GM19467 (cell line): Measurements from ENCODE around the gene FBXO24.
"Not testable (repeated sequence)": the region's sequence is repeated elsewhere in the genome, so short reads cannot be mapped to it uniquely, and the experiment has no call there.

ENCODE experiments used
- ATAC-seq: cut with Tn5 transposase; IDR thresholded peaks from one replicate; pipeline ENCODE4 v1.9.1; 2021; ENCODE audit warnings: mild to moderate bottlenecking, moderate library complexity; ENCODE audit not compliant: unreplicated experiment

The FBXO24 gene

GRCh38 chr7:100556541-100556940, 29.6 kb upstream of the FBXO24 start:
- no peak for ATAC-seq

GRCh38 chr7:100559127-100559526, 27.0 kb upstream of the FBXO24 start:
- no peak for ATAC-seq

DNA sequence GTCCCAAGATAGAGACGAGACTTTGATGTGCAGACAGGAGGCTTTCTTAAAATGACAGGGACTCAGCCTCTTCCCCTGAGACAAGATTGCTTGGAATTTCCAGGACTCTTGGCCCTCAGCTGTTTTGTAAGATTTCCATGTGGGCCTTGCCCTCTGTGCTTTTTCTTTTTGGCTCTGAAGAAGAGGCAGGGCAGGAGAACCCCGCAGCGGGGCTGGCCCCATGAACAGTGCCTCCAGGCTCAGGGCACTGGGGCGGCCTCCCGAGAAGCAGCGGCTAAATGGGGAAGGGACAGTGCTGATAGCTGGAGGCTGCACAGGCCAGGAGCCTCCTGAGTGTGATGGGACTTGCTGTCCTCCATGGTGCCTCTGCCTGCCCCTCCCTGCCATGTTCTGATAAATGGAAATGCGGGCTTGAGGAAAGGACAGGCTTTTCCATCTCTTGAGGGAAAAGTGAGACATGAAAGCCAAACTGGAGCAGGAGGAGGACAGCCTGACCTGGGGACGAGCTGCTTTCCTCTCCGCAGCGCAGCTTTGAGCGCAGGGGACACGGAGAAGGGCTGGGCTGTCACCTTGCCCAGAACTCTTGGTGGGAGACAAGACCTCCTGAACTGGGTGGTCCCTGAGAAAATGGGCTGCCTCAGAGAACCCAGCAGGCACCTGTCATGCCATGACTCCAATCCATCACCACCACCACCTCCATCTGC, 24.5 kb upstream of the FBXO24 start:
- ATAC-seq = no peak

DNA sequence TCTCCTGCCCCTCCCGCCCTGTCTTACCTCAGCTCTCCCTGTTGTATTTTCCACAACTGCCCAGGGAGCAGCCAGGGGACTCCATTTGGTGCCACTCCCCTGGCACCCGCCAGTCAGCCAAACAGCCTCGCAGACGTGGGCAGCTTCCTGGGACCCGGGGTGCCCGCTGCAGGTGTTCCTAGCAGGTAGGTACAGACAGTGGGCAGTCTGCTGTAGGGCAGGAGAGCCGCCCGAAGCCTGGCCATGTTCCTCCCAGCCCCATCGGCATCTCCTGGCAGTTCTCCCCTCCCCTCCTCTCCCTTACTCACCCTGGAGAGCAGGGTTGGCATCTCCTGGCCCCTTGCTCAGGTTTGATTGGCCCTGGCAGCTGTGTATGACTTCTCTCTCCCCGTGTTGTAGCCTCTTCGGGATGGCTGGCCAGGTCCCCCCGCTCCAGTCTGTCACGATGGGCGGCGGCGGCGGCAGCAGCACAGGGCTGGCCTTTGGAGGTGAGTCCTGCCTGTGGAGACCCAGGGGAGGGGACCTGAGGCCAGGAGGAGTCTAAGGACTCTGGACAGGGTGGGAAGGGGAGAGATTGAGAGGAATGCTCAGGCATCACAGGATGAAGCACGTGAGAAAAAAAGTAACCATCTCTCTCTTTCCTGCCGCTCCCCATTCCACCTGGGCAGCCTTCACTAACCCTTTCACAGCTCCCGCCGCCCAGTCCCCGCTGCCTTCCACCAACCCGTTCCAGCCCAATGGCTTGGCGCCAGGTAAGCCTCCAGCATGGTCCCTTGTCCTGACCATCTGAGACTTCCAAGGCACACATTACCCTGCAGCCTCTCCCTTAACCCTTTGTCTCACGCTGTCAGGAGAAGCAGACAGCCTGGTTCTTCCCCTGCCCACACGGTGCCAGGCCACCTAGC, 23.7 kb upstream of the FBXO24 start:
- ATAC-seq = no peak

GRCh38 chr7:100563100-100563564, 23.0 kb upstream of the FBXO24 start:
- no peak for ATAC-seq

DNA sequence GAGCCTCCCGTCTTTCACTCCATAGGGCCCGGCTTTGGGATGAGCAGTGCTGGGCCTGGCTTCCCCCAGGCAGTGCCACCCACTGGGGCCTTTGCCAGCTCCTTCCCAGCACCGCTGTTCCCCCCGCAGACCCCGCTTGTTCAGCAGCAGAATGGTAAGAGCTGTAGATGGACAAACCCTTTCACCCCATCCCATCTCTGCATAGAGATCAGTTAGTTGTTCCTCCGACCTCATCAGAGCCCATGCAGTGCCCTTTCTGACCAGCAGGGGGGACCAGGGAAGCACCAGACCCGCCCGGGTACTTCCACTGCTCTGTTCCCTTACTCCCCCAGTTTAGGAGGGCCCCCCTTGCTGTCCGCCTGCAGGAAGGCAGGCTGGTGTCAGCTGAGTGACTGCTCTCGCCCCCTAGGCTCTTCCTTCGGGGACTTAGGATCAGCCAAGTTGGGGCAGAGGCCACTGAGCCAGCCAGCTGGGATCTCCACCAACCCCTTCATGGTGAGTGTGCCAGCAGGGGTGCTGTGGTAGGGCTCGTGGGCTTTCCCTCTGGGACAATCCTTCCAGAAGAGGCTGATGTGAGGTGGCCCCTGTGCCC, 22.2 kb upstream of the FBXO24 start:
- no peak for ATAC-seq

GRCh38 chr7:100564405-100564804, 21.7 kb upstream of the FBXO24 start:
- ATAC-seq = not testable (repeated sequence)

DNA sequence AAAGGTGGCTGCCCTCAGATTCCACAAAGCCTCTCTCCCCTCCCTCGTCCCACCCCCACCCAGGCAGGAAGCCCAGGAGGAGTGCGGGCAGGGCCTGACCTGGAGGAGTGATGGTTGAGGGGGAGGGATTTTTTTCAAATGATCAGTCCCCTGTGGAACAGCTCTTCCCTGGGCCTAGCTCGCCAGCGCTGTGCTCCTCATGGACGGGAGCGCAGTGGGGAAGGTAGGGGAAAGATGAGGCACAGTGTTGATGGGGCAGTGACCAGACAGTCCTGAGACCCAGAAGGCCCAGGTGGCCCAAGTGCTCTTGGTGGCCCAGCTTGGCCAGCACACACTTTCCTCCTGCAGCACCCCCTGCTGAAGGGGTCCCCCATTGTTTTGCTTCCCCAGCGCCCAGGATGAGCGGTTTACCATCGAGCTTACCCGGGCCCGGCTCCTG, 21.0 kb upstream of the FBXO24 start:
- no peak for ATAC-seq

- ATAC-seq = no peak
These were observed 20.1 kb upstream of the FBXO24 start for GRCh38 chr7:100566018-100566531.

- no peak for ATAC-seq
These were observed 18.9 kb upstream of the FBXO24 start for GRCh38 chr7:100567031-100567730.

DNA sequence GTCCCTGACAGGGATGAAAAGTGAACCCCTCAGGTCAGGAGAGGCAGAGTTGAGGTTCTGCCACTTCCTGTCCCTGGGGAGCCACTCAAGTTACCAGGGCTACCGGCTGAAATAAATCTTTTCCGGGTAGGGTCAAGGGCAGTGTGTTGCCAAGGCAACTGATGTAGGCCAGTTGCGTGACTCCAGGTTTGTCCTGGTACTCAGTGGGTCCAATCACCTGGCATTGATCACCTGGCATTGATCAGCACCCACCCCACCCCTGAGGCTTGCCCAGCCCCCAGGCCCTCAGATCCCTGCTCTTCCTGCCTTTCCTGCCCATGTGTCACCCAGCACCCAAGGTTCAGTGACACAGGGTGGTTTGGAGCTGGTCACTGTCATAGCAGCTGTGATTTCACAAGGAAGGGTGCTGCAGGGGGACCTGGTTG, 18.4 kb upstream of the FBXO24 start:
- ATAC-seq = no peak

GRCh38 chr7:100568176-100568895, 17.8 kb upstream of the FBXO24 start:
- ATAC-seq = no peak

DNA sequence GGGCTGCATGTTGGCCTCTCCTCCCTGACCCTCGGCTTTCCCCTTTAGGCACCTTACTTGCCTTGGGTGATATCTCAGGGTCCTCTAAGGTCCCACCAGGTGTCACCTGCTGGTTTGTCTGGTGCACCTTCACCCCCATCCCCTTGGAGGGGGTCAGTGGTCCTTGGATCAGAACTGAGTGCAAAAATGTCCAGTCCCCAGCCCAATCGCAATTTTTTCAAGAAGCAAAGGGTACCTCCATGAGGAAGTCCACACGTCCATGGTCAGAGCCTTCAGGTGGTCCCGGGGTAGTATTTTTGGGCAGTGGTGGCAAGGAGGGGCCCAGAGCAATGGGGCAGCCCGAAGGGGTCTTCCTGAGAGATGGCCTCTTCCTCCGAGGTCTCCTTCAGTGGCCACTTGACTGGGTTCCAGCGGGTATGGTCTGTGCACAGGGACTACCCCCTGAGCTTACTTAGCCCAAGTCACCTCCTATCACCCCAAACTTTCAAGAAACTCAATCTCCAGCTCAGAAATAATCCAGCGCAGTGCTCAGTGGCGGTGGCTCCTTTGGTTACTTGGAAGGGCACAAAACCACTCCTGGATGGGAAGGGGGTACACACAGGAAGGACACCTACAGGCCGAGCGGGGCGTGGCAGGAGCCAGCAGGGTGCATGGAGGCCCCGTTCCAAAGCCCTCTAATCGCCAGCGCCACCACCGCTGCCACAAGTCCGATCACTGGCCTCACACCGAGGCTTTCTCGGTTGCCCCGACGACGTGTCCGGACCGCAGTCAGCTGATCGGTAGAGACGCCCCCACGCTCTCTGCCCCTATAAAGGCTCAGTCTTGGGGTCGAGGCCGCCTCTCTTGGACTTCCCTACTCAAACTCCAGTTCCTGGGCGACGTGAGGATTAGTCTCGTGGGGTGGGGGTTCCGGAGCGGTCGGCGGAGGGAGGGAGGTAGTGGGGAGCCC, 17.0 kb upstream of the FBXO24 start:
- no peak for ATAC-seq

DNA sequence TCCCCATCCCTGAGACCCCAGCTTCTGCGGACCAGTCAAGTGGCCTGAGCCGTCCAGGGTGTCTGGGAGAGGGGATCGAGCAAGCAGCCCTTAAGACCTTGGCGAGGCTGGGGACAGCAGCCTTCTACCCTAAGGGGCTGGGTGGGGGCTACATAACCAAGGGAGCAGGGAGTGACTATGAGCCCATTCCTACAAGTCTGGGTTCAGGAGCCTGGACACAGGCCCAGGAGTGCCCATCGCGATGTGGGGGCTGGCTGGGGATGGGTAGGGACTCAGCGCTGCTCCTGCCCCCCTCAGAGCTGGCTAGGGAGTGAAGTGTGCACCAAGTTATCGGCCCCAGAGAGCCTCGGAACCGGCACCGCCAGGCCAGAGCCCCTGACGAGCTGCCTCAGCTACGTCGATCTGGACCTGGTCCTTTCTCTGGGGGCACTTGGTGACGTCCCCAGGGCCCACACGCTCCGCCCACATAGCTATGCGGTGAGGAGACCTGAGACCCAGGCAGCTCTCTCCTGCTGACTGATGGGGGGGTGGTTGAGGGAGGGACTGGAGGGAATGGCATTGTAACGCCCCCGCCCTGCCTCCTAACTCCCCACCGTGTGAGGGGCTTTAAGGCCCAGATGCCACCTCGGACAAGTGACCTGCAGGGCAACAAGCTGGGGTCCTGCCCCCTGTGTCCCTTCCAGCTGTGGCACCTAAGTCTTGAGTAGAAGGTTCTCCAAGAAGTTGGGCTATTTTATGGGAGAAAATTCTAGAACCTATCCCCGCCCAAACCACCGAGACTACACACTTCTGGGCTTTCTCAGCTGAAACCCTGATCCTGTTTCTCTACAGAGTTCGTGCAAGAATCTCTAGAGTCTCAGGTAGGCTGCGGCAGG, 14.9 kb upstream of the FBXO24 start:
- ATAC-seq = no peak

GRCh38 chr7:100571829-100572116, 14.4 kb upstream of the FBXO24 start:
- ATAC-seq = no peak

- ATAC-seq = no peak
These were observed 13.7 kb upstream of the FBXO24 start for GRCh38 chr7:100572281-100572948.

DNA sequence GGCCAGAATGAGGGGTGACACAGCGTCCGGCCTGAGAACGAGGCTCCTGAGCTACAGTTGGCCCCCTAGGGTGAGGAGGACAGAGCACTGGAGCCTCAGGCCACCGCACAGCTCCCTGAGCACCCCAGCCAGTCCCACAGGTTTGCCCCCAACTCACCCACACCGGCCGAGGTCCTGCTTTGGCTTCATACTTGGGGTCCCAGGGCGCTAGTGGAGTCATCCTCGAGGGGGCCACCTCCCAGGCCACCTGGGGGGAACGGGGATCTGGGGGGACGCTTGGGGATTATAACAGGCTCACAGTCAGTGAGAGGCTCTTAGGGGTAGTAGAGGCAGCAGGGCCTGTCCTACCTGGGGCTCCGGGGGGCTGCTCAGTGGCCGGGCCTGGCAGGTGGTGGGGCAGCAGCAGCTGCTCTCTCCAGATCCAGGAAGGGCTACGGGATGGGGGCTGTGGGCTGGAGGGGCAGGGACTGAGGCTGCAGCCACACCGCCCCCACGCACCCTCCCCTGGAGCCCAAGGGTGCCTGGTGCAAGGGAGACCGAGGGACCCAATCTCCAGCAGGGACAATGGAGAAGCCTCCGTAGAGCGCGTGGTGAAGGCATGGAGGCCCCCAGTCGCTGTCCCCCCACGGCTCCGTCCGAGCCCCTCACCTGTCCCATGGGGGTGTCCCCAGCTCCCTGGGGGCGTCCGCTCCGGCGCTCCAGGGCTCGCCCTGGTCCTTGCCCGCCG, 13.0 kb upstream of the FBXO24 start:
- no peak for ATAC-seq
